T-helper 17 cell (primary cell): ENCODE results near the gene MANEA. TPM values are rescaled to one million over a fixed set of nuclear protein-coding genes. Genes with fewer than 3 reads are reported as not detected.

ENCODE experiments used
- ATAC-seq: fragments of 150-1000 bp; cut with Tn5 transposase; 2 replicates; pipeline ENCODE4 v1.10.0; 2021; ENCODE audit warnings: mild to moderate bottlenecking, moderate library complexity
- DNase-seq, 3 donors: peaks; one replicate each; pipeline versions ENCODE4 v3.0.0 to v3.0.0-alpha.2; 2020 to 2021
- H3K9me3 ChIP-seq: one replicate; pipeline ENCODE4 v1.7.0; 2013; ENCODE audit warnings: low read length, mild to moderate bottlenecking; ENCODE audit not compliant: control insufficient read depth, poor library complexity, severe bottlenecking
- H3K27ac Mint-ChIP-seq: one replicate; pipeline ENCODE4 v1.8.0; 2022; ENCODE audit warnings: mild to moderate bottlenecking, moderate library complexity, mixed read lengths
- H3K27me3 Mint-ChIP-seq: one replicate; pipeline ENCODE4 v1.8.0; 2022; ENCODE audit warnings: mixed read lengths
- H3K36me3 Mint-ChIP-seq: one replicate; pipeline ENCODE4 v1.8.0; 2022; ENCODE audit warnings: low read depth, mixed read lengths
- H3K4me1 Mint-ChIP-seq: one replicate; pipeline ENCODE4 v1.8.0; 2022; ENCODE audit warnings: mild to moderate bottlenecking, mixed read lengths
- H3K4me3 Mint-ChIP-seq: one replicate; pipeline ENCODE4 v1.8.0; 2022; ENCODE audit warnings: mild to moderate bottlenecking, moderate library complexity, mixed read lengths
- total RNA-seq, 4 donors: library from RNA in 2 of 4; stranded (reverse) in 2 of 4; gene quantifications; one replicate each; pipeline ENCODE4 v1.2.3 and lab custom pipeline; 2022 to 2026

Gene MANEA
- total RNA-seq, 2 donors from 2014 or later, result 3.5 to 6.8 TPM

- ATAC-seq, result no peak
- Mint-ChIP-seq H3K4me1 (peaks cover 13% of the 10 kb centered on the region), H3K4me3 (no peak overlapping the region), H3K27me3 (no peaks in the 10 kb centered on the region), H3K27ac (no peak overlapping the region), H3K36me3 (peaks cover 2% of the 10 kb centered on the region)
- DNase-seq, result no peak
- no peaks in the 10 kb centered on the region for H3K9me3 ChIP-seq
These were observed 23.8 kb downstream of the MANEA start for GRCh38 chr6:95601133-95601532.

DNA sequence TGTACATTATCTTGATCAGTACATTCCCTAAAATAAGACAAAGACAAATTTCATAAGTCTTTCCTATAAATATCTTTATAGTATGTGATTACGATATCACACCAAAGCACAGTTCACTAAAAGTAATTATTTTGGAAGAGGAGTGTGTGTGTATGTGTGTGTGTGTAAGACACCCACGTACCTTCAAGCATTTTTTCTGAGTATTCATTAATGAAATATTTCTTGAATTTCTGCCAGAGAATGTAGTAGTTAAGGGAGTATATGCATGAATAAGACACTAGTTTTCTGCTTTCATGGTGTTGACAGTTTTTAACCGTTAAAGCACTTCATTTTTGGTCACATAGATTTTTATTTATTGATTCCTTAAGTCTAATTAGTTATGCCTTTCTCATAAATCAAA lies 36.8 kb downstream of the MANEA start:
- Mint-ChIP-seq H3K4me3 (no peak overlapping the region), H3K27me3 (no peaks in the 10 kb centered on the region), H3K27ac (no peak overlapping the region), H3K4me1 (no peaks in the 10 kb centered on the region), H3K36me3 (no peaks in the 10 kb centered on the region)
- ATAC-seq (no peak), DNase-seq (no peak)
- H3K9me3 ChIP-seq, result no peaks in the 10 kb centered on the region

- DNase-seq, result no peak
- H3K4me3 Mint-ChIP-seq, result no peak overlapping the region
- H3K4me1 Mint-ChIP-seq, result no peaks in the 10 kb centered on the region
- no peak for ATAC-seq
- no peaks in the 10 kb centered on the region for H3K9me3 ChIP-seq
- H3K27ac Mint-ChIP-seq, result no peak overlapping the region
- no peaks in the 10 kb centered on the region for H3K36me3 Mint-ChIP-seq
- H3K27me3 Mint-ChIP-seq, result no peaks in the 10 kb centered on the region
These were observed 52.2 kb downstream of the MANEA start for GRCh38 chr6:95629551-95629950.

DNA sequence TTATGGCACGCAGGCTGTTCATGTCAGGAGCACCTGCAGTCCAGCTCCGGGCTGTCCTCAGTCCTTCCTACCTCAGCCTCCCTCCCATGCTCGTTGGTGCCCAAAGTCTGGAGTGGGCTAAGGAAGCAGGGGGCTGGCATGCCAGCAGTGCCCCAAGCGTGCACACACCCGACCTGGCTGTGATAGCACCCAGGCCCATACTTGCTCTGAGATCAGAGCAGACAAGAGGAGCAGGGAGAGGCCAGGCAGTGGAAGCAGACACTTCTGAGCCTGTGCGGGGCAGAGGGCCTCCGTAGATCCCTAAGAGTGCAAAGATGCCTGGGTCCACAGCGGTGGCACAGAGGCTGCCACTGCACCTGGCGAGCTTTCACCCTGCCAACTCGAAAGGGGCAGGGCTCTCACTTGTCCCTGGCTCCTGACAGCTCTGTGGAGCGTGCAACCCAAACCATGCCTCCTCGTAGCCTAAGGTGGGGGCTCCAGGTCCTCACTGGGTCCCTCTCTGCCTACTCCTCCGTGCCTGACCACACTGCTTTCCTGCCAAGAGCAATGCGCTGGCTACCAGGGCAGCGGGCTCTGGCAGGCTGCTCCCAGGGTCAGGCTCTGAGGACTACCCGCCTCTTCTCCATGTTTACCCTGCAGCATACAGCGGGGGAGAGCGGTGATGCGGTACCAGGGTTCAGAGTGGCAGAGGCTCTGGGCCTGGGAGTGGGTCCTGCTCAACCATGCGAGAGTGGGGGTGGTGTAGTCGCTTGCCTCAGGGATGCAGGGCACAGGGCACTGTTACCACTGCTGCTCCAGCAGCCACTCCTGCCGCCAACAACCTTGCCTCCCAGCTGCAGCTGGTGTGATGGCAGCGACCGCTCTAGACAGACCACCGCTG lies 59.5 kb downstream of the MANEA start:
- H3K9me3 ChIP-seq, result no peaks in the 10 kb centered on the region
- H3K27ac Mint-ChIP-seq, result no peak overlapping the region
- H3K27me3 Mint-ChIP-seq, result peaks cover 7% of the 10 kb centered on the region
- no peaks in the 10 kb centered on the region for H3K4me1 Mint-ChIP-seq
- DNase-seq (no peak), ATAC-seq (no peak)
- H3K36me3 Mint-ChIP-seq, result no peaks in the 10 kb centered on the region
- H3K4me3 Mint-ChIP-seq, result no peak overlapping the region

GRCh38 chr6:95648636-95649035 lies 71.3 kb downstream of the MANEA start:
- H3K27me3 Mint-ChIP-seq, result peaks cover 11% of the 10 kb centered on the region
- no peaks in the 10 kb centered on the region for H3K36me3 Mint-ChIP-seq
- ATAC-seq (no peak), DNase-seq (no peak)
- H3K4me1 Mint-ChIP-seq, result no peaks in the 10 kb centered on the region
- H3K27ac Mint-ChIP-seq, result no peak overlapping the region
- no peak overlapping the region for H3K4me3 Mint-ChIP-seq
- no peaks in the 10 kb centered on the region for H3K9me3 ChIP-seq

GRCh38 chr6:95649451-95649850 lies 72.1 kb downstream of the MANEA start:
- Mint-ChIP-seq H3K27ac (no peak overlapping the region), H3K36me3 (no peaks in the 10 kb centered on the region), H3K4me3 (no peak overlapping the region), H3K27me3 (peaks cover 11% of the 10 kb centered on the region), H3K4me1 (no peaks in the 10 kb centered on the region)
- H3K9me3 ChIP-seq, result no peaks in the 10 kb centered on the region
- ATAC-seq (no peak), DNase-seq (no peak)

DNA sequence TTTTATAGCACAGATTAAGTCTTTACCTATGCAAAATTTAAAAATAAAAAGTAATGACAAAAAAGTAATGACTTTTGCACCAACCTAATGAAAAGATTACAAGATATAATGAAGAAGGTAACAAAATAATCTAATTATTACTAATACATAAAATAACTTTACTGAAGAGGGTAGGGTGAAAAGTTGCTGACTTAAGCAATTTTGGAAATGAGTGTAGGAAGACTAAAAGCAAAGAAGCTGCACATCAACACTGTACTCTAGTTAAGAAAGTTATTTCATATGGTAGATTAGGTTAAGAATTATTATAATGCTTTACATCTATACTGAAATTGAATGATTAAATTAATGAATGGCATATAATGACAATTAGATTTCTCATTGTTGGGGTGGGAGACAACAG lies 76.8 kb downstream of the MANEA start:
- ATAC-seq, result no peak
- Mint-ChIP-seq H3K36me3 (no peaks in the 10 kb centered on the region), H3K4me3 (no peak overlapping the region), H3K27ac (no peak overlapping the region), H3K4me1 (no peaks in the 10 kb centered on the region), H3K27me3 (peaks cover 7% of the 10 kb centered on the region)
- no peaks in the 10 kb centered on the region for H3K9me3 ChIP-seq
- no peak for DNase-seq

GRCh38 chr6:95658886-95659285 lies 81.6 kb downstream of the MANEA start:
- no peak for DNase-seq
- Mint-ChIP-seq H3K4me1 (no peaks in the 10 kb centered on the region), H3K4me3 (no peak overlapping the region), H3K27me3 (peaks cover 11% of the 10 kb centered on the region), H3K36me3 (no peaks in the 10 kb centered on the region), H3K27ac (no peak overlapping the region)
- no peaks in the 10 kb centered on the region for H3K9me3 ChIP-seq
- no peak for ATAC-seq
